Frontal cortex (tissue), 4 donors: ENCODE data around the gene PRICKLE1. TPM values are rescaled to one million over a fixed set of nuclear protein-coding genes. Genes with fewer than 3 reads are reported as not detected.
A peak's percentile ranks its signal among the peaks of the same experiment; 100 is the strongest.

ENCODE experiments used
- DNase-seq, 2 donors: peaks; one replicate each; pipeline ENCODE4 v3.0.0; 2012; ENCODE audit warnings: low spot score in 2 of 2
- FAIRE-seq: peaks from 2 replicates; lab custom pipeline; 2012; peaks lifted over from hg19 to GRCh38; lab: Jason Lieb, UNC
- total RNA-seq: library from RNA; depleted of rRNA; stranded (reverse); fragments of >200 nt; gene quantifications from one replicate; pipeline ENCODE4 v1.2.3, GENCODE V29; 2014
- donor health status: control.
- donor health status: control.
- donor health status: control.

Gene PRICKLE1
- total RNA-seq, 1 donor from 2014 or later, result 8.6 TPM

- FAIRE-seq, result no peak
- no peak for DNase-seq
Observed at GRCh38 chr12:42468921-42469320, 120.6 kb downstream of the PRICKLE1 start.

DNA sequence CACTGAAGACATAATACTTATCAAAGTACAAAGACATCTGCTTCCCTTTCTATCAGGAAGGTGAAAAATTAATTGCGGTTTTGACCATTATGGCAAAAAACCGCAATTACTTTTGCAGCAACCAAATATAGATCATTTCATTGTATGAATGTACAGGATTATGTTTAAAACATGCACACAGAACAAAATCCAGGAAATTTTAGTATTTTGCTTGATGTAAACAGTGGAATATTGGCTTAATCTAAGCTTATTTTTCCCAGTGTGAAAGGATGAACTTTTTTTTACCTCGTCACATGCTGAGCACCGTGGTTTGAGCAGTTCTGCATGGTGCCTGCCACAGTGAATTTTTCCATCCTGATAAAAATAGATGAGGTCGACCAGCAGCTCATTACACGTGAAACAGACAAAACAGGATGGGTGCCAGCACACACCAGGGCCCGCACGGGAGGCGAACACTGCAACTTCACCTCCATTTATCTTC lies 121.2 kb downstream of the PRICKLE1 start:
- FAIRE-seq, result no peak
- no peak for DNase-seq

GRCh38 chr12:42463671-42464070 lies 125.9 kb downstream of the PRICKLE1 start:
- FAIRE-seq, result no peak
- DNase-seq, result no peak

DNA sequence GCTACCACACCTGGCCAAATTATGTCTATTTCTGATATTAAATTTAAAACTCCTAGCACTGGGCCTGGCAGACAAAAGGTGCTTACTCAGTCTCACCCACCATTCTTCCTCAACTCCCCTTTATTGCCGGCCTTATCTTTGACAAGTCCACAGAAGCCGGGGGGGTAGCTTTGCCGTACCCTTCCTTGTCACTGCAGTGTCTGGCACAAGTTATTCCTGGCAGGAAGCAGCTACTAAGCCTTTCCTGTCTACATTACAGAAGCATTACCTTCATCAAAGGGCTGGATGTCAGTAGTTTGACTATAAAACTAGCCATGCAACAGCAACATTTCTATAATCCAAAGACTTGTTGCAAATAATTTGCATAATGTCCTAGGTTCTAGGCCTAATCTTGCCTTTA lies 127.1 kb downstream of the PRICKLE1 start:
- DNase-seq, result no peak
- FAIRE-seq, result no peak

DNA sequence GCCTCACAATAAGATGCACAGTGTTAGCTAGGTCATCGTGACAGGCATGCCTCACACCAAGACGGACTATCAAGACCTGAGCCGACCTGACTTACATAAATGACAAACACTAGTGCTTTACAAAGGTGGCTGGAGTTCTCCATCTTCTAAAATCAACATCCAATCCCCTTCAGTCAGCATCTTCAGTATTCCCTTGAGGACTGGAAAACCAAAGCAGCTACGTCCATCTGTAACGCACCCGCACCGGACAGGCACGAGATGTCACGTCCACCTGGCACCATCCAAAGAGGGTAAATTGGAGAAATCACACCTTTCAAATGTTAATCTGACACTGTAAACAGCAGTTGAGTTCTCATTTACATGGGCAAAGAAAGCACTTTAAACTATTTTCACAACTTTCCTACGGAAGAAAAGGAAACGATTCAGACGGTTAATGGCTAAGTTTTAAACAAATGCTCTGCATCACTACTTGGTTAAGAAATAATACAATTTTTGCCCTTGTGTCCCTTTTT lies 130.2 kb downstream of the PRICKLE1 start:
- FAIRE-seq, result no peak
- DNase-seq, result no peak

DNA sequence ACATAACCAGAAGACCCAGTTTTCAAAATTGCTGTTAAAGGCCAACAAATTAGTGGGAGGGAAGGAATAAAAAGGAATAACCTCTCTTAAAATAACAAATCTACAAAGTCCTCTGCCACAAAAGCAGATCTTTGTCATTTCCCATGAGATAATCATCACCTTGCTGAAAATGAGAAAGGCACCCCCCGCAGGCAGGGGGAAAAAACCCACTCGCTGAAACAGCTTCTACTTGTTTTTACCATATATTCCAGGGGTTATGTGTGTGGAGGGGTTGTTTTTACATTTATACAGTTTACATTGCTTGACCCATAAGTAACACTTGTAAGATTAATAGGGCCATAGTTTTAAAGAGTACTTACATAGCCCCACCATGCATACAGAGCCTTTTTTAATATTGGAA lies 131.0 kb downstream of the PRICKLE1 start:
- no peak for FAIRE-seq
- no peak for DNase-seq

DNA sequence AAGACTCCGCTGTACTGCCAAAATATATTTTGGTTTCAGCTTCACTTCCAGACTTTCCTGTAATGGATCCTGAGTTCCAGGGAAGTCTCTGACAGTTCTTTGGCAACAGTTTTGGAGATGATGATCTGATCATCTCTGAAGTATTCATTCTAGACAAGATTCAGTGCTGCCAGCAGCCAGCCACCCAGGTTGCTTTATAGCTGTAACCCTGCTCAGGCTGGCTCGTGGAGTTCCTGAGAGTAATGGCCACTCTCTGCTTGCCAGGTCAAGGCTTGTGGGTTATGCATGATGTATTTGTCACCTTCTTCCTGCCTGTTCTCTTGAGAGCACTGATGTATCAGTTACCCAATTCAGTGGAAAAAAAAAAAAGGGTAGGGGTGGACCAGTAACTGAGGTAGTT lies 139.3 kb downstream of the PRICKLE1 start:
- DNase-seq, result no peak
- FAIRE-seq, result no peak

DNA sequence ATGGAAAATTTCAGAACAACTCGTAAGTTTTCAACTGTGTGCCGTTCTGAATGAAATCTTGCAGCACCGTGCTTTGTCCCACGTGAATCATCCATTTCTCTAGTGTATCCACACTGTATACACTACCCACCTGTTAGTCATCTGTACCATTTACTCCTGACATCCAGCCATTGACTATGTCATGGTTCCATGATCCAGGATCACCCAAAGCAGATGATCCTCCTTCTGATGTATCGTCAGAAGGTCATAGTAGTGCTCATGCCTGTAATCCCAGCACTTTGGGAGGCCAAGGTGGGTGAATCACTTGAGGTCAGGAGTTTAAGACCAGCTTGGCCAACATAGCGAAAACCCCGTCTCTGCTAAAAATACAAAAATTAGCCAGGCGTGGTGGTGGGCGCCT lies 140.7 kb downstream of the PRICKLE1 start:
- FAIRE-seq (no peak), DNase-seq (no peak)

GRCh38 chr12:42447371-42447786 lies 142.2 kb downstream of the PRICKLE1 start:
- no peak for DNase-seq
- FAIRE-seq, result no peak

DNA sequence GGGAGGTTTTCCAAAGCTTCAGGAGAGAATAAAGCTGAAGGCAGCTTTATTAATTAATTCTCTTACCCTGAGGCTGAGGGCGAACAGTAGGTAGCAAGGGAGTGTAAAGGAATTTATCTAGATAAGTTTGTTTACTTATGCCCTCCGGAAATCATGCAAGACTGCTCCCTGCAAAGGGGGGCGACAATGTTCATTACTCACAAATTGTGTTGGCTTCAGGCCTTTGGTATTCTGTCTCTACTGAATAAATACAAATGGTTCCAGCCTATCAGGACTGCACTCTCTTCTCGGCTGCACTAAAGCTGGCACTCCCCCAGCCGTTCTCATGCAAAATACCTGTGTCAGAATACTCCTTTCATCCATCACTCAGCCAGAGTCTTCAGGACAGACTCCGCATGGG lies 142.8 kb downstream of the PRICKLE1 start:
- FAIRE-seq, result no peak

DNA sequence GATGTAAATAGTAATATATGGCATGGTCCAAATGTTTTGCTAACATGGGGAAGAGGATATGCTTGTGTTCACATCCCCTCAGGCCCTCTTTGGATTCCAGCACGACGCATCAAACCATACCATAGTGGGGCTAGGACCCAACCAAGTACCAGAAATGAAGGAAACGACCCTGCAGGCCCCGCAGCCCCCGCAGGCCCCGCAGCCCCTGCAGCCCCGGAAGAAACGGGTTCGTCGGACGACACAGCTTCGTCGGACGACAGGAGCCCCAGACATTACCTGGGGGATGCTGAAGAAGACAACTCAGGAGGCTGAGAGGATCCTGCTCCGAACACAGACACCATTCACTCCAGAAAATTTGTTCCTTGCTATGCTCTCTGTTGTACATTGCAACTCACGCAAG lies 143.7 kb downstream of the PRICKLE1 start:
- DNase-seq (no peak), FAIRE-seq (no peak)

More for the DNA sequence above, 142.8 kb downstream of the PRICKLE1 start:
- no peak for DNase-seq

GRCh38 chr12:42444192-42444943 lies 145.2 kb downstream of the PRICKLE1 start:
- DNase-seq (no peak), FAIRE-seq (no peak)

DNA sequence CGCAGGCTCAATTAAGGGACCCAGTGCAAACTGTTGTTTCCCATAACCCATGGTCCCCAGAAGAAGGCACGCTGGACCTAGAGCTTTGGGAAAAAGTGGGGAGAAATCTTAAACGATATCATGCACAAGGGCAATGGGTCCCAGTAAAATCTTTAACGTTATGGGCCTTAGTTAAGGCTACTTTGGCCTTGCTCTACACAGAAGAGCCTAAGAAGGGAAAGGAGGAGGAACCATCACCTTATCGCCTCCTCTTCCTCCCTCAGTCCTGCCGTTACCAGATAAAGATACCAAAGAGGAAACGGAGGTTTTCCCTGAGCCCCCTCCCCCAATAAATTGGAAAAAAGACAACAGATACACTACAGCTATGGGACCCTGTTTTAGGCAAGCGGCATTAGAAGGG lies 146.7 kb downstream of the PRICKLE1 start:
- FAIRE-seq (no peak), DNase-seq (no peak)

- no peak for FAIRE-seq
- no peak for DNase-seq
Observed at GRCh38 chr12:42442311-42442759, 147.2 kb downstream of the PRICKLE1 start.

DNA sequence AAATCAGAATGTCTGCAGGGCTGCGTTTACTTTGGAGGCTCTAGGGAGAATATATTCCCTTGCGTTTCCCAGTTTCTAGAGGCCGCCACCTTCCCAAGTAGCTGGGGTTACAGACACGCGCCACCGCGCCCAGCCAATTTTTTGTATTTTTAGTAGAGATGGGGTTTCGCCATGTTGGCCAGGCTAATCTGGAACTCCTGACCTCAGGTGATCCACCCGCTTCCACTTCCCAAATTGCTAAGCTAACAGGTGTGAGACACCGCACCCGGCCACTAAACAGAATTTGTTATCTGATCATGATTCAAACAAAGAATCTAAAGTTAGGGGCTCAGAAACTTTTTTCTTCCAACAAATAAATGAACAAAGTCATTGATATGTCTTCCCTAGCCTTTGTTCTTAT lies 148.9 kb downstream of the PRICKLE1 start:
- DNase-seq (no peak), FAIRE-seq (no peak)

DNA sequence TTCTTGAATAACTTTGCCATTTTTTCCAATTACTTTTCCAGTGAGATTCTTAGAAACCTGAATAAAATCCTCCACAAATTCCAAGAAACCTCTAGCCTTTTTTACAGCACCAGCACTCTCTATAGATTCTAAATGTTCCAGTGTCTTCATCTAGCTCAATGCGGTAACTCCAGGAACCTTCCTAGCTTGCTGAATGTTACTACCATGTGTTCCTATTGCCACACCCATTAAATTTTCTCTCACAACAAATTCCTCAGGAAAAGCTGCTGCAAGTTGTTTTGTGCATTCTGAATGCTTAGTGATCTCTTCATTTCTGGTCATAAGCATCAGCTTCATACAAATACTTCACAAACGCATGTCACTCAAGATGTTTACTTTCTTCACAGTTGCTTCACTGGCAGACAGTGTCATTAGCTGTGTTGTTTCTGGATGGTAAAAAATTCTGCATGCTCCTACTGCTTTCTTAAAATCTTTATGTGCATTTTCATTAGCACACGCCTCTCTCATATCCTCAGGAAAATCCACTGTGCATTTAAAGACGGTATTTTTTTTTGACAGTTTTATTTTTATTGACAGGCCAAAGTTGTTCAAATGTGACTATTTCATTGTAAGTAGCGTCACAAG lies 156.9 kb downstream of the PRICKLE1 start:
- DNase-seq, result no peak
- FAIRE-seq, result no peak

DNA sequence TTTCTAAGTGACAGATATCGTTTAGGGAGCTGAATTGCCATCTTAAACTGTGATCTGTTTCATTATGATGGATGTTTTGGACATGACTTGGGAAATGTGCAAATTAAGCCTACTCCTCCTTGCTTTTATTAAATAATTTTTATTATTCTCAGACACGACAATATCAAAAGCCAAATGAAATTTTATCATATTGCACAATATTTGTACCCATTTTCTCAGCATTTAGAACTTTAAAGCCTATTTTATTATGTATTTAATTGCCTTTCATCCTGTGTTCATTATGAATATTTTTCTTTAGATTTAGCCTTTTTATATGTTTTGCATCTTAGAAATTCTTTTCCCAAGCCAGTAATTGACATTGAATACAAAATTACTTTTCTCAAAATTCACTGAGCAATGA lies 160.7 kb downstream of the PRICKLE1 start:
- DNase-seq, result no peak
- FAIRE-seq, result no peak

DNA sequence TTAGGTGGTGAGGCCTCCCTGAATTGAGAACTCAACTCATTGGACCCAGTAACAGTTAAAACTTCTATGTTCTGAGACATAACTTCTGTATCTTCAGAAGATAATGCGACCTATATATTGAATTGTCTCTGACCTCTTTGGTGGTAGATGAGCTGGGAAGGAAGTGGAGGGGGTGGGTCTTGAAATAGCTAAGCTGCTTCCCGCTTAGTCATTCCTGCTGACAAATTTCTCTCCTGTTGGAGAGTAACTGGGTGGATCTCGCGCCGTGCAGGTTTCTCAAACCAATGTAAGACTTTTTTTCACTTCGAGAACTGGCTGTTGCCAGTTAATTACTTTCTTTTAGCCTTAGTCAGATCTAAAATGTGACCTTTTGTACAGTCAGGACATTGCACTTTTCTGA lies 162.8 kb downstream of the PRICKLE1 start:
- FAIRE-seq (no peak), DNase-seq (no peak)

- no peak for DNase-seq
- no peak for FAIRE-seq
Observed at GRCh38 chr12:42422785-42423184, 166.8 kb downstream of the PRICKLE1 start.

DNA sequence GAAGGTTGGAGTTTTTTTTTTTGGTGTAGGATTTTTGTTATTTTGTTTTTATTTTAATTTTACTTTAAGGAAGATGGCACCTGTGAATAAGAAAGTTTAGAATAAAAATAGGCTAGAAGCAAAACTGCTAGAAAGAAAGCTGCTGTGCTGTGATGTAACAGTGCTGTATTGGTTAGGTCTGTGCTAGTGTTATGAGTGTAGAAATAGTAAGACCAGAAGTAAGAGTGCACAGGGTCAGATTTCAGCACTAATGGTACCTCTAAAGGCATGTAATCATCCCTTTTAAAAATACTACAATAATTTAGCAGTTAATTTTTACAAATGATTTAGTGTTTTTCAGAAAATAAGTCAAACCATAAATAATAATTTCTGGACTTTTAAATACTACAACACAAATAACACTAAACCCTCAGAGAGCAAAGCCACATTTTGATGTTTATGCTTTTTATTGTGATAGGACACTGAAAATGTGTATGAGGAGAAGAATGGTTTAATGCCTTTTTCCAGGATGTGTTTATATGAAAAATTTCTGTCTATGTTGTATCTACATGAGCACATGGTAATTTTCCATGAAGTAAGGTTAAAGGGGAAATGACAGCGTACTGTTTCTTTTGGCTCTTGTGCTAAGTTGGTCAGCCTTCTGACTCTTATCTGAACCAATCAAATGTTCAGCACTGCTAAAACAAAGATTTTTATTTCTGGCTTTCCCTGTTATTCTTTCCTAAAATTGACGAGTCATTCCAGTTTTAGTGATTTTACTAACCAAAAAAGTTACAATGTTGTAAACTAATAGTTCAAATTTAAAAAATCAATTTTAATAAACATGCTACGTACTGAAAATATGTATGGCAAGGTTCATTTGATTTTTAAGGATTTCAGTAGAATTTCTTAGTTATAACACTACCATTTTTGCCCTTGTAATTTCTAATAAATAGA lies 167.4 kb downstream of the PRICKLE1 start:
- FAIRE-seq, result no peak

More for the DNA sequence above, 167.4 kb downstream of the PRICKLE1 start:
- peak in 1 of 2 donors; percentile 18 for DNase-seq
